HL-60 (cell line): ENCODE results near the gene CHCHD10.

ENCODE experiments used
- DNase-seq, 2 experiments: peaks; one replicate each; pipeline ENCODE4 v3.0.0-alpha.2; 2010 to 2020; ENCODE audit warnings: low read depth in 1 of 2, low spot score in 1 of 2
- H3K27ac ChIP-seq: fragments of 250-450 bp; sonication (Bioruptor Pico); replicated peaks from 2 replicates; pipeline ENCODE4 v1.5.1; 2020; ENCODE audit warnings: mild to moderate bottlenecking, moderate library complexity
- H3K27me3 ChIP-seq: fragments of 250-450 bp; sonication (Bioruptor Pico); 2 replicates; pipeline ENCODE4 v1.5.1; 2021; ENCODE audit warnings: mild to moderate bottlenecking, moderate library complexity; ENCODE audit not compliant: insufficient read depth, poor library complexity, severe bottlenecking
- H3K4me3 ChIP-seq: replicated peaks from 2 replicates; pipeline ENCODE4 v1.5.1; 2011; ENCODE audit warnings: mild to moderate bottlenecking, control low read depth, low read length; ENCODE audit not compliant: insufficient read depth
- CTCF ChIP-seq: IDR thresholded peaks from one replicate; pipeline ENCODE4 v1.5.1; 2011; ENCODE audit warnings: low read length, control low read depth, inconsistent platforms; ENCODE audit not compliant: insufficient read depth
- GABPA ChIP-seq: IDR thresholded peaks from 2 replicates; pipeline ENCODE4 v1.6.1; 2012; ENCODE audit warnings: low read depth
- POLR2AphosphoS5 ChIP-seq: IDR thresholded peaks from 2 replicates; pipeline ENCODE4 v1.6.1; 2012; ENCODE audit warnings: low read depth
- REST ChIP-seq: IDR thresholded peaks from 2 replicates; pipeline ENCODE4 v1.6.1; 2012; ENCODE audit warnings: low read depth; ENCODE audit not compliant: insufficient replicate concordance
- SPI1 ChIP-seq: IDR thresholded peaks from 2 replicates; pipeline ENCODE4 v1.6.1; 2012; ENCODE audit warnings: low read depth, mild to moderate bottlenecking, borderline replicate concordance
- long read RNA-seq: library from polyadenylated mRNA; unstranded; transcript quantifications from one replicate; pipeline ENCODE4 v2.0.0, GENCODE V29; 2020

Gene CHCHD10
- long read RNA-seq, partial matches to known transcripts: 0 of 2 reads
- long read RNA-seq, other reads (novel, unspliced or antisense): 0 of 2 reads

- peaks cover 6% of the 10 kb centered on the region for H3K27me3 ChIP-seq
- peak; percentile 79 to 81 for DNase-seq
- TF ChIP-seq CTCF: peak; percentile 60
- TF ChIP-seq SPI1: peak; percentile 45; the same call in 1 of the 2 replicates
- TF ChIP-seq POLR2AphosphoS5: peak; percentile 78
- no peak for TF ChIP-seq GABPA
- TF ChIP-seq REST: peak; percentile 51
Observed at GRCh38 chr22:23767673-23768548, at the start of gene CHCHD10. TSS of gene CHCHD10 (minus strand) at chr22:23767972. CDS start at chr22:23767874, 98 bp downstream.

DNA sequence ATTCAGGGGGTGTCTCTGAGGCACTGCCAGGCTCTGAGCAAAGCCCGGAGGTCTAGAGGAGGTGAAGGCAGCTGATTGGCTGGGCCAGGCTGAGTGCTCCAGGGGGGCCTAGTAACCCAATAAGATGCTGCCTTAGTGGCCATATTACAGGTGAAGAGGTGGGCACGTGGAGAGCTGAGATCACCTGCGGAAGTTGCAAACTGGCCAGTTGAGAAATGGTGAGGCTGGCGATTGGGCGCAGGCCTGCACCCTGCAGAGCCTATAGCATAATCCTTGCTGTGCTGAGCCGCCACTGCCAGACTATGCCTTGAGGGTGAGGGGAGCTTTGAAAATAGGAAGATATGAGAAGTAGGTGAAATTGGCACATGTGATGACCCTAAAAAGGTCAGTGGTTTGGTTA lies 49.4 kb upstream of the CHCHD10 start:
- DNase-seq: no peak
- TF ChIP-seq SPI1 (no peak), CTCF (no peak), REST (no peak), POLR2AphosphoS5 (no peak), GABPA (no peak)
- H3K27me3 ChIP-seq: no peaks in the 10 kb centered on the region
- H3K27ac ChIP-seq: no peak overlapping the region
- H3K4me3 ChIP-seq: no peak overlapping the region

More at GRCh38 chr22:23767673-23768548, at the start of gene CHCHD10:
- Histone ChIP-seq H3K4me3 (peak within 1 kb of the TSS; percentile 80), H3K27ac (peak within 1 kb of the TSS; percentile 90)

- Histone ChIP-seq H3K4me3 (no peak overlapping the region), H3K27me3 (no peaks in the 10 kb centered on the region), H3K27ac (no peak overlapping the region)
- no peak for TF ChIP-seq GABPA
- TF ChIP-seq POLR2AphosphoS5: no peak
- TF ChIP-seq SPI1: no peak
- no peak for TF ChIP-seq REST
- no peak for TF ChIP-seq CTCF
- no peak for DNase-seq
Observed at GRCh38 chr22:23816156-23816976, 48.6 kb upstream of the CHCHD10 start.
